ENCODE measurements around the gene HOXC5. TPM values are rescaled to one million over a fixed set of nuclear protein-coding genes. Genes with fewer than 3 reads are reported as not detected.

HOXC5 gene
- total and polyA plus RNA-seq, 9 donors, result 0.54 to 1.6 (median 1.0) TPM

DNA sequence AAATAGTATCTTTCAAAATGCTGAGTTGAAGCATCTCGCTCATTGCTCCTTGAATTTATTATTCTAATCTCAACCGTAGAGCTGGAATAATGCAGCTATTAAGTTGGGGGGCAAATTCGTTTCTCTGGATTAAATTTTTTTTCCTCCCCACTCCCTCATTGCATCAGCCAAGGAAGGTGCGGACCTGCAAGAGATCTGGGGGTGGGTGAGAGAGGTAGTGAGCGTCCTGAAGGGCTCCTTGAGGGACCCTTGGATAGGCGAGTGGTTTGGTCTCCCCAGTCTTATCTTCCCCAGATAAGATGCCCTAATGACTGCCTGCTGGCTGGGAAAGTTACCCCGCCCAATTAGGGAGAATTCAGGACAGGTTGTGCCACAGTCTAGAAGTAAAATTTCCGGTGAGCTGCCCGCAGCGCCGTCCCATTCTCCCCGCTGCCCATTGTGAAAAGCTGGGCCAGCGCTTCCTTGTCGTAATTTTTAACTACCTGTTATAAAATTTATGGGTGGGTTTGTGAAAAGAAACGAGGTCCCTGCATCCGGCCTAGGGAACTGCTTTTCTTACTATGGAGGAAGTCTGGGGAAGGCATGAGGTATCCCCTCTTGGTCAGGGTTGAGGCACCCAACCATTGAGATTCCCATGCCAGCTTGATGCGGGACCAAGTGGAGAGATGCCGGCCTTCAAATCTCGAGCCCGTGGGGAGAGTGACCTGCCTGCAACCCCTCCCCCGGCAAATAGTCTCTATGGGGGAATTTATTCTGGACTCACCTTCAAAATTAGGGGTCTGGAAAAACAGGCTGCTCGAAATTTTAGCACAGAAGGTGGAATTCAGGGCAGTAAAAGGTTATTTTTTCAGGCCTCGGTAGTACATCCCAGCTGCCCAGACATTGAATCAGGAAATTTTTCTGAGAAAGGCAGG is 17.6 kb upstream of the HOXC5 start:
- peaks cover 65% of the 10 kb centered on the region for H3K27me3 ChIP-seq (ENCODE audit: control insufficient read depth, insufficient read depth, low read length)
- no peak for DNase-seq
- H3K36me3 ChIP-seq (ENCODE audit: control insufficient read depth, insufficient read depth, low read length), result peaks cover 3% of the 10 kb centered on the region
- H3K4me1 ChIP-seq (ENCODE audit: control insufficient read depth, insufficient read depth, low read length), result peaks cover 56% of the 10 kb centered on the region
- no peaks in the 10 kb centered on the region for H3K9me3 ChIP-seq (replicated peaks; ENCODE audit: control insufficient read depth, low read depth, low read length)
- 61% methylated on average over 4 of the region's 23 CpGs for WGBS (ENCODE audit: insufficient coverage)
- H3K27ac ChIP-seq (ENCODE audit: low read length), result peak overlapping the region; percentile 100
- H3K4me3 ChIP-seq (ENCODE audit: low read length), result no peak overlapping the region

DNA sequence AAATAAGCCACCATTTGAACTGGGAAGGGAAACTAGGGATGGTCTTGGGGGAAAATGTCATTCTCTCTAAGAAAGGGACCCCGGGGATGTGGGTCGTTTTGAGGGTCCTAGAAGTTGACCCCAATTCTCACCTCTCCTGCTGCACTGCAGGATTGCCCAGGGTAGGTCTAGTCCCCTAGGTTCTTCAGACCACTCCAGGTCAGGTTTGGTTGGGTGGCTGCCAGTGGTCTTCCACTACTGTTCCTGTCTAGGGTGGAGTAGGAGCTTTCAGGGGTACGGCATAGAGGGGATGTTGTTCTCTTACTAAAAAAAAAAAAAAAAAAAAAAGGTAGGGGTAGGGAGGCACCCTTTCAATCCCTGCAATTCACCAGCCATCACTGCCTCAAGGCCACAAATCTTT is 16.8 kb upstream of the HOXC5 start:
- Histone ChIP-seq H3K4me3 (ENCODE audit: low read length) (peak overlapping the region; percentile 86), H3K4me1 (ENCODE audit: control insufficient read depth, insufficient read depth, low read length) (peaks cover 63% of the 10 kb centered on the region), H3K27ac (ENCODE audit: low read length) (peak overlapping the region; percentile 100), H3K36me3 (ENCODE audit: control insufficient read depth, insufficient read depth, low read length) (peaks cover 3% of the 10 kb centered on the region), H3K9me3 (replicated peaks; ENCODE audit: control insufficient read depth, low read depth, low read length) (no peaks in the 10 kb centered on the region), H3K27me3 (ENCODE audit: control insufficient read depth, insufficient read depth, low read length) (peaks cover 62% of the 10 kb centered on the region)
- no CpG with 5 or more reads among the region's 3 CpGs for WGBS (ENCODE audit: insufficient coverage)
- no peak for DNase-seq

DNA sequence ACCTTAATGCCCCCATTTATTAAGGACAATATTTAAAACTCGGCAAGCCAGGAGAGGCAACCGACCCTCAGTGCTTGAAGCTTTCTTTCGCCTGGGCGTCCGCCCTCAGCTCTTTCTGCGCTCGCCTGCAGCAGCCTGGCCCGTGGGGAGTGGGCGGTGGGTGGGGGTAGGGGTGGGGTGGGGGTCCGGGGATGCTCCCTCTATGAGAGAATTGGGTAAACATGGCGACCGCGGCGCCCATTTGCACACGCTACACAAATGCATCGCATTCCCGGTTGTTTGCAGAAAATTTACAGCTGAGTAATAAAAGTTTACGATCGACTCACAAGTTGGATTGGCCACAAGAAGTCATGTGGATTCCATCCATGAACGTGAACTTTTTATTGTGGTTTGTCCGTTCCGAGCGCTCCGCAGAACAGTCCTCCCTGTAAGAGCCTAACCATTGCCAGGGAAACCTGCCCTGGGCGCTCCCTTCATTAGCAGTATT is 16.3 kb upstream of the HOXC5 start:
- Histone ChIP-seq H3K36me3 (ENCODE audit: control insufficient read depth, insufficient read depth, low read length) (no peaks in the 10 kb centered on the region), H3K27me3 (ENCODE audit: control insufficient read depth, insufficient read depth, low read length) (peaks cover 67% of the 10 kb centered on the region), H3K4me1 (ENCODE audit: control insufficient read depth, insufficient read depth, low read length) (peaks cover 66% of the 10 kb centered on the region), H3K4me3 (ENCODE audit: low read length) (peak overlapping the region; percentile 86), H3K9me3 (replicated peaks; ENCODE audit: control insufficient read depth, low read depth, low read length) (no peaks in the 10 kb centered on the region), H3K27ac (ENCODE audit: low read length) (peak overlapping the region; percentile 100)
- 0% methylated on average over 12 of the region's 25 CpGs for whole genome bisulfite sequencing (ENCODE audit: insufficient coverage)
- DNase-seq, result peak; percentile 96

DNA sequence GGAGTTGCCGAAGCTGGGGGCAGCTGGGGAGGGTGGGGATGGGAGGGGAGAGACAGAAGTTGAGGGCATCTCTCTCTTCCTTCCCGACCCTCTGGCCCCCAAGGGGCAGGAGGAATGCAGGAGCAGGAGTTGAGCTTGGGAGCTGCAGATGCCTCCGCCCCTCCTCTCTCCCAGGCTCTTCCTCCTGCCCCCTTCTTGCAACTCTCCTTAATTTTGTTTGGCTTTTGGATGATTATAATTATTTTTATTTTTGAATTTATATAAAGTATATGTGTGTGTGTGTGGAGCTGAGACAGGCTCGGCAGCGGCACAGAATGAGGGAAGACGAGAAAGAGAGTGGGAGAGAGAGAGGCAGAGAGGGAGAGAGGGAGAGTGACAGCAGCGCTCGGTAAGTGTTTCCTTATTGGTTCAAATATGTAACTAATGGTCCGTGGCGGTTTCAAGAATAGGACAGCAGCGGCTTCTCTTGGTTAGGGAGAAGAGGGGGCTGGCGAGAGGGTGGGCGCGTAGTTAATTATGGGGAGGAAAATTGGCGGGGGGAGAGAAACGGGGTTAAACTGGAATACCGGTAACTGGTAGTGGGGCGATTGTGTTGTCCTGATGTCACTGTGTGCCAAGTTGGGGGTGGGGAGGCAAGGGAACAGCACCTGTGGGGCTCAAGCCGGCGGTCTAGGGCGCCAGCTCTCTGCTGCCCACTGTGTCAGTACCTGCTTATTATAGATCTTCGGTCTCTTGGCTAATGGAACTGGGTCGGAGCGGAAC is 15.6 kb upstream of the HOXC5 start:
- H3K4me1 ChIP-seq (ENCODE audit: control insufficient read depth, insufficient read depth, low read length), result peaks cover 73% of the 10 kb centered on the region
- H3K9me3 ChIP-seq (replicated peaks; ENCODE audit: control insufficient read depth, low read depth, low read length), result no peaks in the 10 kb centered on the region
- H3K27ac ChIP-seq (ENCODE audit: low read length), result peak overlapping the region; percentile 100
- DNase-seq, result peak; percentile 84
- WGBS (ENCODE audit: insufficient coverage), result under 1% methylated on average over 16 of the region's 24 CpGs
- no peaks in the 10 kb centered on the region for H3K36me3 ChIP-seq (ENCODE audit: control insufficient read depth, insufficient read depth, low read length)
- H3K4me3 ChIP-seq (ENCODE audit: low read length), result peak overlapping the region; percentile 86
- H3K27me3 ChIP-seq (ENCODE audit: control insufficient read depth, insufficient read depth, low read length), result peaks cover 71% of the 10 kb centered on the region

DNA sequence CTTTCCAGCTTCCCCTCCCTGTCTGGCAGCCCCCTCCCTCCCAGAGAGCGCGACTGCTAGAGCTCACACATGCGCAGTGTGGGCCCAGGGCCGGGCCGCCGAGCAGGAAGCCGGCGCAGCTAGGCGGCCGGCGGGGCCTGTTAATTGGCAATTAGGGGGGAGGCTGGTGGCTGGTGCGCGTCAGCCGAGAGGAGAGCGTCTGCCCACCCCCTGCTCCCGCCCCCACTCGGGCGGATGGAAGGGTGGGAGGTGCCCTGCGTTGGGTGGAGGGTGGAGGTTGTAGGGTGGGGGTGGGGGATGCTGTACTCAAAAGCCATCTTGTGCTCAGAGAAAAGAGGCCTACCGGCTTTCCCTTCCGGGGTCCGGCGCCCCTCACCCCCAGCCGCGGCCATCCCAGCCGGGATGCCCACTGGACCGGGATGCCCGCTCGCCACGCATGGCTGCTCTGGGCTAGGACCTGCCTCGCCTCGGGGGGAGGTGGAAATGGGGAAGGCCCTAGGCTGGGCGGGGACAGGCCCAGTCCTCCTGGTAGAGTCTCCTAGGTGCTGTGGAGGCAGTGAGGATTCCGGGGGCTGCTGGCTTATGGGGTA is 14.9 kb upstream of the HOXC5 start:
- Histone ChIP-seq H3K4me1 (ENCODE audit: control insufficient read depth, insufficient read depth, low read length) (peaks cover 78% of the 10 kb centered on the region), H3K9me3 (replicated peaks; ENCODE audit: control insufficient read depth, low read depth, low read length) (no peaks in the 10 kb centered on the region), H3K4me3 (ENCODE audit: low read length) (peak overlapping the region; percentile 86), H3K36me3 (ENCODE audit: control insufficient read depth, insufficient read depth, low read length) (no peaks in the 10 kb centered on the region), H3K27ac (ENCODE audit: low read length) (peak overlapping the region; percentile 100), H3K27me3 (ENCODE audit: control insufficient read depth, insufficient read depth, low read length) (peaks cover 73% of the 10 kb centered on the region)
- WGBS (ENCODE audit: insufficient coverage), result 2% methylated on average over 19 of the region's 34 CpGs
- peak; percentile 97 for DNase-seq

DNA sequence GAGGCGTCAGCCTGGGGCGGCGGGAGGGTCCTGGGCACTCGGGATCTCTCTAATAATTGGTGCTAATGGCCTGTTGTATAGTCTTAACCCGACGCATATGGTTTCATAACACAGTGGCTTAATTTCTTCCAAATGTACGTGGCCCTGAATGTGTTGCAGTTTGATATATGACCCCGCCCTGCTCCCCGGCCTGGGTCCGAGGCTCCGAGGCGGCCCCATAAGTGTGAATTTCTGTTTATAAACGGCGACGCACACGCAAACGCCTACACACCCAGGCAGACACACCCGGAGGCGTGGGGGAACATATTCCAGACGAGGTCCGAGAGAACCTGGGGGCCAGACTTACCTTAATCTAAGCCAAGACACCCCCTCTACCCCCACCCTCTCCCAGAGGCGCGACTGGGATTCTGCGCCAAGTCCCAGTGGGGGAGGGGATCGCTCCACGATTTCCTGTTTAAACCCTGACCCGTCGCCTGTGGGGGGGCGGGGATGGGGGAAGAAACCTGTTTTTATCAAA is 14.3 kb upstream of the HOXC5 start:
- H3K4me1 ChIP-seq (ENCODE audit: control insufficient read depth, insufficient read depth, low read length), result peaks cover 78% of the 10 kb centered on the region
- peak overlapping the region; percentile 100 for H3K27ac ChIP-seq (ENCODE audit: low read length)
- H3K9me3 ChIP-seq (replicated peaks; ENCODE audit: control insufficient read depth, low read depth, low read length), result no peaks in the 10 kb centered on the region

DNA sequence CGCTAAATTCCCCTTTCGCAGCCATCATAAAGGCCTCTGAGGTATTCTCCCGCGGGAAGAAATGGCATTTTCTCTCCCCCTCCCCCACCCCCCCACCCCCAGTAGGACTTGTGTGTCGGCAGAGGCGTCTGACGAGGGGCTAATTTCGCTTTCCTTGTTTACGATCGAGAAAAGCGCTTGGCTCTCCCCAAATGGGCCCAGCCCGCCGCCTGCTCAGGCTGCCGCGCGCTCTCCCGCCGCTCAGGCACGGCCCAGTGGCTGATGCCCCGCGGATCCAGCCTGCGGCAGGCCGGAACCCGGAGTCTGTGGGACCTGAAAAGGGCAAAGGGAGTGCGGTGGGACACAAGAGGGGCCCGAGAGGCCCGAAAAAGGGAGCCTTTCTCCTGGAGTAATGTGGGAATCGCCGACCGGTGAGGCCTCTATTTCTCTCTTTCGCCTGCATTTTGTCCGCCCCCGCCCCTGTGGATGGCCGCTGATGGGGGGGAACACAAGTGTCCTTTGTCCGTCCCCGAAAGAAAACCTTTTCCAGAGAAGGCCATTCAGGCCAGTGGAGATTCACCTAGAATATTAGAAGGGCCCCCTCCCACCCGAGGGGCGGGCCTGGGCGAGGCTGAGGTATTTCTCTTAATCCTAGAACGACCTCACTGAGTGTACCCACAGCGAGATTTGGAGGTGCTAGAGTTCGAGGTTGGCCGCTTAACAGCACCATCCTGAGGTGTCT is 13.6 kb upstream of the HOXC5 start:
- peaks cover 80% of the 10 kb centered on the region for H3K4me1 ChIP-seq (ENCODE audit: control insufficient read depth, insufficient read depth, low read length)
- peak overlapping the region; percentile 100 for H3K27ac ChIP-seq (ENCODE audit: low read length)
- H3K4me3 ChIP-seq (ENCODE audit: low read length), result peak overlapping the region; percentile 86
- DNase-seq, result peak; percentile 60
- peaks cover 72% of the 10 kb centered on the region for H3K27me3 ChIP-seq (ENCODE audit: control insufficient read depth, insufficient read depth, low read length)
- H3K36me3 ChIP-seq (ENCODE audit: control insufficient read depth, insufficient read depth, low read length), result no peaks in the 10 kb centered on the region
- H3K9me3 ChIP-seq (replicated peaks; ENCODE audit: control insufficient read depth, low read depth, low read length), result no peaks in the 10 kb centered on the region
- 21% methylated on average over 19 of the region's 43 CpGs for WGBS (ENCODE audit: insufficient coverage)

More for the DNA sequence above, 14.3 kb upstream of the HOXC5 start:
- Histone ChIP-seq H3K4me3 (ENCODE audit: low read length) (peak overlapping the region; percentile 86), H3K36me3 (ENCODE audit: control insufficient read depth, insufficient read depth, low read length) (no peaks in the 10 kb centered on the region), H3K27me3 (ENCODE audit: control insufficient read depth, insufficient read depth, low read length) (peaks cover 70% of the 10 kb centered on the region)
- WGBS (ENCODE audit: insufficient coverage), result 5% methylated on average over 8 of the region's 29 CpGs
- DNase-seq, result peak; percentile 73

DNA sequence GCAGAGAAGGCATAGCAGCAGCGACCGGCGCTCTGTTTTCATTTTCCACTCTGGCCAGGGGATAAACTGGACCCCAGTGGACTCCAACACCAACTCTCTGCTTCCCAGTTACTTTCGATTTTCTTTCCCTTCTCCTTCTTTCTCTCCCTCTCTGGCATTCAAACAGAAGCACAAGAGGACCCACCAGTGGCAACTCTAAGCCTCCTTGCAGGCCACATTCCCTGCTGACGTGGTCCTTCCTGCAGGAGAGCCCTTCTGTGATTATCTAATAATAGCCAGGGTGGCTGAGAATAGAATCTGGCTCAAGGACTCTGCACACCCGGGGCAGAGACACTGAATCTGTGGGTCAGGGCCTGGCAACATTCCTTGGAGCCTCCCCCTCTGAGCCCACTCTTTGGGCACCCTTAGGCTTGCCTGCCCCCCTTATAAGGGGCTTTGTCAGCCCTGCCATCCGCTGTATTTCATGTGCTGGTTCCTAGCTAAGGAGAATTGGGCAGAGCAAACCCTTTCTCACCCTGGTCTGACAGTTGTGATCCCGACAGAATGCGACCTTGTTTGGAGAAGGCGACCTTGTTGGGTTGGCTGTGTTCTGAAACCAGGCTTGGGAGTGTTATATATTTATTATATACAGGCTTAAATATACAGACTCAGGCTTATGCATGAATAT is 12.8 kb upstream of the HOXC5 start:
- H3K4me1 ChIP-seq (ENCODE audit: control insufficient read depth, insufficient read depth, low read length), result peaks cover 79% of the 10 kb centered on the region
- peaks cover 68% of the 10 kb centered on the region for H3K27me3 ChIP-seq (ENCODE audit: control insufficient read depth, insufficient read depth, low read length)
- H3K4me3 ChIP-seq (ENCODE audit: low read length), result peak overlapping the region; percentile 86
- no peaks in the 10 kb centered on the region for H3K9me3 ChIP-seq (replicated peaks; ENCODE audit: control insufficient read depth, low read depth, low read length)
- no peaks in the 10 kb centered on the region for H3K36me3 ChIP-seq (ENCODE audit: control insufficient read depth, insufficient read depth, low read length)
- peak overlapping the region; percentile 100 for H3K27ac ChIP-seq (ENCODE audit: low read length)
- 22% methylated on average over 6 of the region's 10 CpGs for WGBS (ENCODE audit: insufficient coverage)
- DNase-seq, result peak; percentile 78
